HG03469 (cell line): ENCODE results near the gene C2orf76.
"Not testable (repeated sequence)": the region's sequence is repeated elsewhere in the genome, so short reads cannot be mapped to it uniquely, and the experiment has no call there.

ENCODE experiments used
- ATAC-seq: cut with Tn5 transposase; IDR thresholded peaks from one replicate; pipeline ENCODE4 v1.9.1; 2021; ENCODE audit warnings: mild to moderate bottlenecking, moderate library complexity, moderate number of reproducible peaks; ENCODE audit not compliant: unreplicated experiment

Gene C2orf76

DNA sequence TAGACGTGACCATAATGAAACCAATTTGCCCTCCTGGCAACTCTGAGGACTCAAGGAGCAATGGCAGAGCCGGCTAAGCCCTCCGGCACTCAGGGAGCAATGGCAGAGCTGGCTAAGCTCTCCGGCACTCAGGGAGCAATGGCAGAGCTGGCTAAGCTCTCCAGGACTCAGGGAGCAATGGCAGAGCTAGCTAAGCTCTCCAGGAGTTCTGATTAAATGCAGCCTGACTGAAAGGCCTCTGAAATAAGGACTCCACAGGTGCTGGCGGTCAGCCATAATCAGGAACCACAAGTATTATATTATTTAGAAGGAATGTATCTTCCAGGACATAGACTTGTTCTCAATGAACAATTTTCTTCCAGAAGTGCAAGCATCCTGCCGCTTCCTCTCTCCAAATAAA lies 65.2 kb downstream of the C2orf76 start:
- ATAC-seq, result no peak

DNA sequence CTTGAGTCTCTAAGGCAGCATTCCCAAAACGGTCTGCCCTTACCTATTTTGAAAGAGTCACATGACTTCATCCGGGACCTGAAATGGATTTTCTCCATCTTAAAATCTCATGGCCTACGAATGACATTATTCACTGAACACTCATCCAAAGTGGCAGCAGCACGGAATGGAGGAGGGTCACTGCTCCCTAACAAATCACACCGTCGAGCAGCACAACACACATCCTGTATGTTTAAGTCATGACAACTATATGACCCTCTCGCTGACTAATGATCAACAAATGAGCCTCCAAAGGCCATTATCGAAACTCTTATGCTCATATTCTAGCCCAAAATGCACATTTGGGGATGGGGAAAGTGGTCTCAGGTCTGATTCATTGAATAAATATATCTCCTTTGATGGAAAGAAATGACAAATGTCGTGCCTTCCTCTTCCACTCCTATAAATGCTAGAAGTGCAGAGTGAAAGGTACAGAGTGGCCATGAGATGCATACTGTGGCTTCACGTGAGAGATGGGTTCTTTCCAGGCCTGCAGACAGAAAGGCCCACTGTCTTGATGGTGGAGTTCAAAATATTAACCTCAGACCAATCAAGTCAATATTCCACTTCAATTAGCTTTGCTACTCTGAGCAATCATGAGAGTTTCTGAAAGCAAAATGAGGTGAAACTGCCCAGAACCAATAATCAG lies 70.8 kb downstream of the C2orf76 start:
- no peak for ATAC-seq

DNA sequence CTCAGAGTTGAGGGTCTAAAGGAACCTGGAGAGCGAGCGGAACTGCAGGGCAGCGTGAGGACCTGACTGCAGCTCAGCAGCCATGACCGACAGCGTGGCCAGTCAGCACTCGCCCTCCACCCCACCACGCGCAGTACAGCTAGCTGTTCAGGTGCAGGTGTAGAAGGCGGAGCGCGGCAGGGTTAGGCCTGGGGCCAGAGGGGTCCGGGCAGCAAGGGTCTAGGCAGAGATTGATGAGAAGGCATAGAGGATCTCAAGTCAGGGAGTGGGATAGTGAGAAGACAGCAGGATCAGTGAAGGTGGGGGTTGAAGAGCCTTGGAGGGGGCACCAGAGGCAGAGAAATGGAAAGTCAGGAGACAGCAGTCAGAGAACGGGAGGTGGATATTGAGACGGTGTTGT lies 72.0 kb downstream of the C2orf76 start:
- ATAC-seq, result no peak

DNA sequence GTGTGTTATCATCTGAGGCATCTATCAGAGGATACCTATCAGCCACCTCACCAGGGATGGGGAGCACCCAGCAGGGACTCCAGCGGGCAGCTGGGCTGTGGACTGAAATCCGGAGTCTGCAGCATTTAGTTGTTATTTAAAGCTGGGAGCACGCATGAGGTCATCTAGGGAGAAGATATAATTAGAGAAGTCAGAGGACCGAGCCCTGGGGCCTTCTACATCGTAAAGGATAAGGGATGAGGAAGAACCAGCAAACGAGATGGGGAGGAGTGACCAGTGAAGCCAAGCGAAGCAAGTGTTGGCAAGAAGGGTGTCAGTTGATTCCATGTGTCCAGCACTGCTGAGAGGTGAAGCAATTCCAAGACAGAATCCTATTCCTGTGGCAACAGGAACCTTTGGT lies 72.7 kb downstream of the C2orf76 start:
- no peak for ATAC-seq

- ATAC-seq, result no peak
These were observed 73.4 kb downstream of the C2orf76 start for GRCh38 chr2:119293254-119293653.

DNA sequence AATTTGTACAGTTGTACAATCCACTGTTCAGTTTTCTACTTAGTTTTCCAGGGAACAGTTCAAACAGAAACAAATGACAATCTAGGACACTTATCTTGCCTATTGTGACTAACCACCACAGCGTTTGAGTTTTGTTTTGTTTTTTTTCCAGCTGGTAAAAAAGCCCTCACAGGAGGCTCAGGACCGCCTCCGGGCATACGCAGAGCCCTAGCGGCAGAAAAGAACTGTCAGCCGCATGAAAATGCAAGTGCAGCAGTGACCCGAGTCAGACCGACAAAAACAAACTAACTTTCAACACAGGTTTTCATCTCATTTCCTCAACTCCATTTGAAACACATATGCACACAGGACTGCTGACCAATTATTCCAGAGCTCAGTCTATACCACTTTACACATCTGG lies 74.4 kb downstream of the C2orf76 start:
- ATAC-seq, result no peak

- ATAC-seq, result no peak
These were observed 75.0 kb downstream of the C2orf76 start for GRCh38 chr2:119291588-119292167.

GRCh38 chr2:119290859-119291587 lies 75.6 kb downstream of the C2orf76 start:
- peak; percentile 93 for ATAC-seq

GRCh38 chr2:119289642-119290041 lies 77.0 kb downstream of the C2orf76 start:
- ATAC-seq, result no peak

- no peak for ATAC-seq
These were observed 77.5 kb downstream of the C2orf76 start for GRCh38 chr2:119289093-119289492.

DNA sequence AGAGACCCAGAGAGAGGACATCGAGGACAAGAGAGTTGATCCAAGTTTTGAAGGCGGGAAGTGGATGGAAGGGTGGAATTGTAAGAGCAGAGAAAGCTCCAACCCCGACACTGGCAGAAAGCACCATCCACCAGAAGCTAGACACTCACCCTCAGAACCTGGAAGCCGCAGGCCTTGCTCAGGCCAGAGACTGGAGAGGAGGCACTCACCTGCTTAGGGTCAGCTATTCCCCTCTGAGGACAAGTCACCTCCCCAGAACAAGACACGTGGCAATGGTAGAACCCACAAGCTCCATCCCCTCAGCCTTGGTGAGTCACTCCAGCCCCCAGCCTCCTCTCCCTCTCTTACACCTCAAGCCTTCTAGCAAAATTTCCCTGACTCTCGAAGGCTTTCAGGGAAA lies 78.1 kb downstream of the C2orf76 start:
- ATAC-seq, result no peak

DNA sequence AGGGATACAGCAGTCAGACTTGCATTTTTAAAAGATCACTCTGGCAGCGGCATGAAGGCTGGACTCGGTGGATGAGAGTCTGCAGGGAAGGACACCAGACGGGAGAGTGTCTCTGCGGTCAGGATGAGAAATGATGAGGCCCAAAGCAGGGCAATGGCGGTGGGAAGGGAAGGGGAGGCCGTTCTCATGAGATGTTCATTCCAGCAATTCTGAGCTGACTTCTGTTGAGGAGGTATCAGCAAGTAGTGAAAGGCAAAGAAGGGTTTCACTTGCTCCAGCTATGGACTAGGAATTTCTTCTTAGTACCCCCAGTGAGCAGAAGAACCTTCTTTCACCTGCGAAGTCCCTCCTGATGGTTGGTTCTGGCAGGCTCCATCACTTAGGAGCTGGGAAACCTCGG lies 80.0 kb downstream of the C2orf76 start:
- ATAC-seq, result no peak

- ATAC-seq, result no peak
These were observed 82.7 kb downstream of the C2orf76 start for GRCh38 chr2:119283873-119284331.

GRCh38 chr2:119282996-119283511 lies 83.6 kb downstream of the C2orf76 start:
- no peak for ATAC-seq

GRCh38 chr2:119282146-119282995 lies 84.3 kb downstream of the C2orf76 start:
- no peak for ATAC-seq

GRCh38 chr2:119280680-119281079 lies 86.0 kb downstream of the C2orf76 start:
- no peak for ATAC-seq

DNA sequence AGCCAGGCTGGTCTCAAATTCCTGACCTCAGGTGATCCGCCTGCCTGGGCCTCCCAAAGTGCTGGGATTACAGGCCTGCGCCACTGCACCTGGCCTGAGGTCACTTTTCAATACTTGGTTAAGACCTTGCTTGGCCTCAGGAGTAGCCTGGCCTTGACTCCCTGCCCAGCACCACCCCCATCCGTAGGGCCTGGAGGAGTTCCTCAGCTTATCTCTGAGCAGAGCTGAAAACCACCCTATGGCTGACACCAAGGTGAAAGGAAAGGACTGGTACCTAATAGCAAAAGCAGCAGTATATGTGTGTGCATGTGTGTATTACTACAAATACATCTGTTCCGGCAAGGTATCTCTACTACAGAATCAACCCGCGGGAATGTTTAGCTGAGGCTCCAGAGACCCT lies 87.0 kb downstream of the C2orf76 start:
- no peak for ATAC-seq

GRCh38 chr2:119278946-119279345 lies 87.7 kb downstream of the C2orf76 start:
- no peak for ATAC-seq

- not testable (repeated sequence) for ATAC-seq
These were observed 88.2 kb downstream of the C2orf76 start for GRCh38 chr2:119278385-119278784.

DNA sequence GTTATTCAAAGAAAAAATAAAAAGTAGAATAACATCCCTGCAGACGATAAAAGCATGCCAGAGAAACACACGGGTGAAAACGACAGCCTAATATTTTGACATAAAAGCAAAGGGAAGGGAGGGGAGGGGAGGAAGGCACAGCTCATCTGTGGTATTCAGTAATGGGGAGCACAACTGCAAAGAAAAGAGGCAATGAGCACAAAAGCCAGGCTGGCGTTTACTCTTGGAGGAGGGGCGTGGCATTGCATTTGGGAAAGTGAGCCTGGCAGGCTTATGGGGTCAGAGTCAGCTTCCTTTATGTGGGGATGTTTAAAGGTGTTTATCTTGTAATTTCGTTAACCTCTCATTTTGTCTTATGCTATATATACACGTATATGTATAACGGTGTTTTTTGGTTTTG lies 89.8 kb downstream of the C2orf76 start:
- no peak for ATAC-seq

- no peak for ATAC-seq
These were observed 99.0 kb downstream of the C2orf76 start for GRCh38 chr2:119267604-119268003.
